ENCODE results near the gene SAA2. TPM values are rescaled to one million over a fixed set of nuclear protein-coding genes. Genes with fewer than 3 reads are reported as not detected.

Gene SAA2
- total RNA-seq, 1 experiment from 2014 or later = not detected

DNA sequence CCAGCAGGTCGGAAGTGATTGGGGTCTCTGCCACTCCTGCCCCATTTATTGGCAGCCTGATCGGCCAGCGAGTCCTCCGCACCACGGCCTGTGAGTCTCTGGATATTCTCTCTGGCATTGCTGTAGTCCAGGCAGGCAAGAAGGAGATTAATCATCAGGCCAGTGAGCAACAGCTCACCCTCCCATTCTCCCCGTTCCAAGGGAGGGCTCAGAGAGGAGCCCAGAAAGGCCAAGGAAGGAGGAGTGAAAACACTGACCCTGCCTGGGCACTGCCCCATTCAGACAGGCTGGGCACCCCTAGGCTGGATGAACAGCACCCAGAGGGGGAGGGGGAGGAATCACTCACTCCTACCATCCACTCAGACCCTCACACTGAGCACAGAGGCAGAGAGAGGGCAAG is 3.1 kb downstream of the SAA2 start:
- Histone ChIP-seq H3K9me3 (ENCODE audit: control insufficient read depth, low read depth, low read length) (no peaks in the 10 kb centered on the region), H2AK5ac (ENCODE audit: insufficient read length, low read length) (no peak overlapping the region), H4K5ac (ENCODE audit: insufficient read length, low read depth, low read length) (no peak overlapping the region), H2BK12ac (ENCODE audit: insufficient read length, low read depth, low read length) (no peak overlapping the region), H3K4me1 (ENCODE audit: insufficient read depth, low read length) (no peaks in the 10 kb centered on the region), H3K56ac (ENCODE audit: insufficient read length, low read depth, low read length) (no peak overlapping the region), H2BK120ac (ENCODE audit: low read depth, low read length, poor library complexity, severe bottlenecking) (no peak overlapping the region), H4K91ac (ENCODE audit: insufficient read length, low read depth, low read length) (no peak overlapping the region), H3K23me2 (ENCODE audit: insufficient read length, low read depth, low read length, poor library complexity, severe bottlenecking) (no peaks in the 10 kb centered on the region), H3K9ac (ENCODE audit: extremely low read depth, insufficient read length, low read length) (no peak overlapping the region), H3K27ac (ENCODE audit: insufficient read length, low read depth, low read length) (no peak overlapping the region), H3K4ac (ENCODE audit: low read depth, low read length) (no peak overlapping the region), H3T11ph (ENCODE audit: low read length) (no peak overlapping the region), H4K8ac (replicated peaks; ENCODE audit: insufficient read length, low read depth, low read length) (no peak overlapping the region), H2BK5ac (ENCODE audit: insufficient read length, low read length) (no peak overlapping the region), H3K4me2 (ENCODE audit: insufficient read depth, insufficient read length, low read length) (no peak overlapping the region), H3K79me2 (ENCODE audit: insufficient read depth, low read length) (no peaks in the 10 kb centered on the region), H2AFZ (ENCODE audit: low read length) (no peak overlapping the region), H3K23ac (ENCODE audit: insufficient read length, low read depth, low read length) (no peak overlapping the region), H2BK15ac (ENCODE audit: low read depth, low read length) (no peak overlapping the region), H4K20me1 (ENCODE audit: control insufficient read depth, insufficient read depth, insufficient read length) (no peaks in the 10 kb centered on the region), H3K18ac (ENCODE audit: insufficient read length, low read depth, low read length) (no peak overlapping the region), H3K27me3 (ENCODE audit: insufficient read depth, low read length) (no peaks in the 10 kb centered on the region), H3K79me1 (ENCODE audit: insufficient read depth, low read depth, low read length, poor library complexity, severe bottlenecking) (no peaks in the 10 kb centered on the region), H3K14ac (ENCODE audit: insufficient read depth, low read length) (no peak overlapping the region), H2BK20ac (ENCODE audit: low read depth, low read length, poor library complexity, severe bottlenecking) (no peak overlapping the region)
- H3K27me3 Mint-ChIP-seq (ENCODE audit: low read depth) = peaks cover 3% of the 10 kb centered on the region
- no peak overlapping the region for H3K27ac Mint-ChIP-seq
- no peak for DNase-seq
- H3K36me3 Mint-ChIP-seq (ENCODE audit: insufficient read depth in 1 of 3, low read depth in 3 of 3) = peaks cover 0 to 4% (median 0%) of the 10 kb centered on the region in 3 experiments; a peak in 1 of 7 replicates
- WGBS (ENCODE audit: extremely low coverage, insufficient read length, low lambda C conversion rate) = no CpG with 5 or more reads among the region's 6 CpGs
- no peak overlapping the region for H3K4me3 Mint-ChIP-seq
- H3K9me3 Mint-ChIP-seq = peaks cover 6 to 13% of the 10 kb centered on the region in 2 experiments
- no peak for TF ChIP-seq CTCF (conservative IDR thresholded peaks at IDR 0.05)
- H3K4me1 Mint-ChIP-seq = peaks cover 0 to 2% of the 10 kb centered on the region in 2 experiments; a peak in 1 of 4 replicates

All from H9 (cell line).